OCI-LY7 (cell line): ENCODE results near the gene DSG3. TPM values are rescaled to one million over a fixed set of nuclear protein-coding genes. Genes with fewer than 3 reads are reported as not detected.

Experiments used
- BruUV-seq: library from RNA; stranded (reverse); fragments of 400-500 nt; replicated peaks from 2 replicates; lab custom pipeline; 2021; lab: Mats Ljungman, UMichigan
- CTCF ChIA-PET: fragments of 300-600 bp; sonication (Branson Sonifier 250); formaldehyde crosslinking; loops from one replicate; lab custom pipeline; 2022; ENCODE audit warnings: antibody characterized with exemption; ENCODE audit not compliant: unreplicated experiment; lab: Charles Lee
- POLR2A ChIA-PET: fragments of 300-600 bp; sonication (Branson Sonifier 250); formaldehyde crosslinking; loops from one replicate; lab custom pipeline; 2022; ENCODE audit warnings: antibody characterized with exemption; lab: Charles Lee
- DNase-seq: peaks from one replicate; pipeline ENCODE4 v3.0.0-alpha.2; 2015; ENCODE audit warnings: low spot score
- H2AFZ ChIP-seq: fragments of 200-600 bp; sonication (generic), shearing (Covaris generic); 2 replicates; pipeline ENCODE4 v1.6.1; 2014; ENCODE audit warnings: mild to moderate bottlenecking, antibody characterized with exemption, low read length, moderate library complexity
- H3K27ac ChIP-seq: fragments of 200-600 bp; sonication (generic); 2 replicates; pipeline ENCODE4 v1.5.1; 2014; ENCODE audit warnings: mixed run types, low read depth, mild to moderate bottlenecking, moderate library complexity, low read length, inconsistent platforms; ENCODE audit not compliant: poor library complexity, severe bottlenecking
- H3K36me3 ChIP-seq: fragments of 200-600 bp; sonication (generic); 2 replicates; pipeline ENCODE4 v1.6.1; 2014; ENCODE audit warnings: mild to moderate bottlenecking, antibody characterized with exemption, low read length, moderate library complexity, mixed read lengths; ENCODE audit not compliant: insufficient read depth
- H3K4me1 ChIP-seq: fragments of 200-600 bp; sonication (generic); 2 replicates; pipeline ENCODE4 v1.5.1; 2014; ENCODE audit warnings: mild to moderate bottlenecking, low read length; ENCODE audit not compliant: insufficient read depth, poor library complexity, severe bottlenecking
- H3K4me2 ChIP-seq: fragments of 200-600 bp; sonication (generic); 2 replicates; pipeline ENCODE4 v1.6.1; 2014; ENCODE audit warnings: mild to moderate bottlenecking, low read length
- H3K4me3 ChIP-seq: fragments of 200-600 bp; sonication (generic); 2 replicates; pipeline ENCODE4 v1.5.1; 2014; ENCODE audit warnings: mild to moderate bottlenecking, low read depth, low read length; ENCODE audit not compliant: poor library complexity, severe bottlenecking
- H3K79me2 ChIP-seq: fragments of 200-600 bp; sonication (generic); 2 replicates; pipeline ENCODE4 v1.6.1; 2016; ENCODE audit warnings: low read depth, mild to moderate bottlenecking, low read length, moderate library complexity, mixed read lengths; ENCODE audit not compliant: insufficient read depth
- H3K9me2 ChIP-seq: fragments of 200-600 bp; sonication (generic); 2 replicates; pipeline ENCODE4 v1.6.1; 2016; ENCODE audit warnings: mild to moderate bottlenecking, low read length, mixed read lengths; ENCODE audit not compliant: insufficient read depth
- H3K9me3 ChIP-seq: fragments of 200-600 bp; sonication (generic); 2 replicates; pipeline ENCODE4 v1.6.1; 2014; ENCODE audit warnings: mild to moderate bottlenecking, mixed run types, low read length, mixed read lengths
- H4K20me1 ChIP-seq: fragments of 200-600 bp; sonication (generic); 2 replicates; pipeline ENCODE4 v1.6.1; 2014; ENCODE audit warnings: mild to moderate bottlenecking, antibody characterized with exemption, low read length, moderate library complexity, mixed read lengths; ENCODE audit not compliant: insufficient read depth
- EZH2phosphoT487 ChIP-seq: fragments of 200-600 bp; sonication (generic); IDR thresholded peaks from 2 replicates; pipeline ENCODE4 v1.6.1; 2018; ENCODE audit warnings: low read depth, borderline replicate concordance, mild to moderate bottlenecking, mixed run types, antibody characterized with exemption, low read length, moderate library complexity, mixed read lengths
- intact Hi-C: fragments of 100-400 bp; cut with micrococcal nuclease; formaldehyde crosslinking; loops from one replicate; pipeline ENCODE4 v1.10.0; 2022; ENCODE audit not compliant: unreplicated experiment
- total RNA-seq, 2 experiments: library from RNA; depleted of rRNA in 1 of 2; stranded (reverse); fragments of >200 nt in 1 of 2; shearing (Covaris generic) in 1 of 2; gene quantifications; 2 replicates each; pipeline ENCODE4 v1.2.3, GENCODE V29; 2014 to 2022
- TF ChIP-seq, protein P1 (sequence below): fragments of 200-600 bp; sonication (generic); conservative IDR thresholded peaks from 2 replicates; pipeline ENCODE4 v1.5.1; 2014; ENCODE audit warnings: mild to moderate bottlenecking, antibody characterized with exemption, low read length, moderate library complexity, mixed read lengths

The DSG3 gene
- total RNA-seq, 2 experiments from 2014 or later: not detected

DNA sequence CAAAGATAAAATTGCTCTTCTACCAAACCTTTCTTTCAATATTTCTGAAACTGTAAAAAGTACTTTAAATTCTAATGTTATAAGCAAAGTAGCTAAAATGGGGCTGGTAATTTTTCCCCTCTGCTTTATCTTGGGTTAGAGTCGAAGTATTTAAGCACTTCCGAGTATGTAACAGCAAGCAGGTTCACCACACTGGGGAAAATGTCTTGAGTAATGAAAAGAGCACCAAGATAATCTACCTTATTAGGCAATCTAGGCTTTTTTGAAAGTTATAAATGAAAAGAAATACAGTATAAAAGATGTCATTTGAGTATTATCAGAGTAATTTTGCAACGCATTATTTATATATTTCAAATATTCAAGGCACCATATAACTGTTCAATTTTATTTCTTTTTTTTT lies 687 bp upstream of the DSG3 start:
- no TSS peak for BruUV-seq

DNA sequence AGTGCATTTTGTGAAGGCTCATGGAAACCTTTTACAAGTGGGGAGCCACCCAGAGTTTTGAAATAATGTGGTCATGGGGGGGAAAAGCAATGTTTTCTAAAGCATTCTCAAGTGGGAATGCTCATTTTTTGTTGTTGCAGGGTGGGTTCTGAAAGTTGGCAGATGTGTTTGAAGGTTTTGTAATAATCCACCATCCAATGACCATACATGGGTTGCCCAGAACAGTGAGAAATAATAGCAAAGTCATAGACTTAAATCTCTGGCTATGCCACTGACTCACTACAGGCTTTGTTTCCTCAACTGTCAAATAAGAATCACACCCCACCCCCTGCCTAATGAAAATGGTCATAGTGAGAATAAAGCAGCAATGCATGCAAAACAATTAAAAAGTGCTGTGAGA lies 2.9 kb downstream of the DSG3 start:
- Histone ChIP-seq H3K79me2 (no peaks in the 10 kb centered on the region), H2AFZ (no peak overlapping the region), H3K9me2 (no peaks in the 10 kb centered on the region), H4K20me1 (no peaks in the 10 kb centered on the region), H3K27ac (no peak overlapping the region), H3K9me3 (no peaks in the 10 kb centered on the region), H3K36me3 (no peaks in the 10 kb centered on the region), H3K4me1 (no peaks in the 10 kb centered on the region), H3K4me2 (no peak overlapping the region), H3K4me3 (no peak overlapping the region)
- no peak for TF ChIP-seq EZH2phosphoT487
- TF ChIP-seq, protein P1, sequence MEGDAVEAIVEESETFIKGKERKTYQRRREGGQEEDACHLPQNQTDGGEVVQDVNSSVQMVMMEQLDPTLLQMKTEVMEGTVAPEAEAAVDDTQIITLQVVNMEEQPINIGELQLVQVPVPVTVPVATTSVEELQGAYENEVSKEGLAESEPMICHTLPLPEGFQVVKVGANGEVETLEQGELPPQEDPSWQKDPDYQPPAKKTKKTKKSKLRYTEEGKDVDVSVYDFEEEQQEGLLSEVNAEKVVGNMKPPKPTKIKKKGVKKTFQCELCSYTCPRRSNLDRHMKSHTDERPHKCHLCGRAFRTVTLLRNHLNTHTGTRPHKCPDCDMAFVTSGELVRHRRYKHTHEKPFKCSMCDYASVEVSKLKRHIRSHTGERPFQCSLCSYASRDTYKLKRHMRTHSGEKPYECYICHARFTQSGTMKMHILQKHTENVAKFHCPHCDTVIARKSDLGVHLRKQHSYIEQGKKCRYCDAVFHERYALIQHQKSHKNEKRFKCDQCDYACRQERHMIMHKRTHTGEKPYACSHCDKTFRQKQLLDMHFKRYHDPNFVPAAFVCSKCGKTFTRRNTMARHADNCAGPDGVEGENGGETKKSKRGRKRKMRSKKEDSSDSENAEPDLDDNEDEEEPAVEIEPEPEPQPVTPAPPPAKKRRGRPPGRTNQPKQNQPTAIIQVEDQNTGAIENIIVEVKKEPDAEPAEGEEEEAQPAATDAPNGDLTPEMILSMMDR: no peak
- CTCF ChIA-PET: no interaction called here
- DNase-seq: no peak
- BruUV-seq: no TSS peak
- POLR2A ChIA-PET: no interaction called here
- intact Hi-C loops: no loop called here

More for the DNA sequence above, 687 bp upstream of the DSG3 start:
- Histone ChIP-seq H3K36me3 (no peaks in the 10 kb centered on the region), H2AFZ (no peak overlapping the region), H3K9me3 (no peaks in the 10 kb centered on the region), H3K4me3 (no peak overlapping the region), H3K4me1 (no peaks in the 10 kb centered on the region), H3K27ac (no peak overlapping the region), H3K9me2 (no peaks in the 10 kb centered on the region), H3K4me2 (no peak overlapping the region), H3K79me2 (no peaks in the 10 kb centered on the region), H4K20me1 (no peaks in the 10 kb centered on the region)
- no peak for DNase-seq
- ChIA-PET POLR2A (no interaction called here), CTCF (no interaction called here)
- TF ChIP-seq EZH2phosphoT487: no peak
- TF ChIP-seq, protein P1: no peak
- intact Hi-C loops: no loop called here

DNA sequence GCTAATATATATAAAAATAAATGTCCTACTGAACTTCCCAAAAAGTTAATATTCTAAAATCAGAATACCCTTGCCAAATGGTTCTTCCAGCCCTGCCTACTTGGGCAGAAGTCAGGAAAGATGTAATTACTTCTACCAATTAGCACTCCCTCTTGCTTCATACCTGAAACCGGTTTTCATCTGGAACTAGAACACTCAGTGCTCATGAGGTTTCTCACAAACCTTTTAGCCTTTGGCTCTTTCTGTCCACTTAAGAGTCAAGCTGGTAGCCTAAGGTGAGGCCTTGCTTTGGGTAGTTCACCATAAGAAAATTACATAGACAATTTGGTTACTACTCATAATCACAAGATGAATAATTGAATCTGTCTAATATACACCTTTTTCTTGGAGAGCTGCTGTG lies 4.1 kb downstream of the DSG3 start:
- Histone ChIP-seq H3K9me3 (no peaks in the 10 kb centered on the region), H3K36me3 (no peaks in the 10 kb centered on the region), H3K4me3 (no peak overlapping the region), H4K20me1 (no peaks in the 10 kb centered on the region), H3K9me2 (no peaks in the 10 kb centered on the region), H3K4me2 (no peak overlapping the region), H3K79me2 (no peaks in the 10 kb centered on the region), H3K4me1 (no peaks in the 10 kb centered on the region), H3K27ac (no peak overlapping the region), H2AFZ (no peak overlapping the region)
- TF ChIP-seq, protein P1: no peak
- no peak for TF ChIP-seq EZH2phosphoT487
- ChIA-PET CTCF (no interaction called here), POLR2A (no interaction called here)
- DNase-seq: no peak
- no TSS peak for BruUV-seq
- intact Hi-C loops: no loop called here
